ENCODE data around the gene HDGFL2.
"Not testable (repeated sequence)": the region's sequence is repeated elsewhere in the genome, so short reads cannot be mapped to it uniquely, and the experiment has no call there.

Gene HDGFL2

GRCh38 chr19:4531562-4532165 lies 59.6 kb downstream of the HDGFL2 start:
- DNase-seq (ENCODE audit: low spot score), result no peak

GRCh38 chr19:4533334-4533733 lies 61.2 kb downstream of the HDGFL2 start:
- no peak for DNase-seq (ENCODE audit: low spot score)

DNA sequence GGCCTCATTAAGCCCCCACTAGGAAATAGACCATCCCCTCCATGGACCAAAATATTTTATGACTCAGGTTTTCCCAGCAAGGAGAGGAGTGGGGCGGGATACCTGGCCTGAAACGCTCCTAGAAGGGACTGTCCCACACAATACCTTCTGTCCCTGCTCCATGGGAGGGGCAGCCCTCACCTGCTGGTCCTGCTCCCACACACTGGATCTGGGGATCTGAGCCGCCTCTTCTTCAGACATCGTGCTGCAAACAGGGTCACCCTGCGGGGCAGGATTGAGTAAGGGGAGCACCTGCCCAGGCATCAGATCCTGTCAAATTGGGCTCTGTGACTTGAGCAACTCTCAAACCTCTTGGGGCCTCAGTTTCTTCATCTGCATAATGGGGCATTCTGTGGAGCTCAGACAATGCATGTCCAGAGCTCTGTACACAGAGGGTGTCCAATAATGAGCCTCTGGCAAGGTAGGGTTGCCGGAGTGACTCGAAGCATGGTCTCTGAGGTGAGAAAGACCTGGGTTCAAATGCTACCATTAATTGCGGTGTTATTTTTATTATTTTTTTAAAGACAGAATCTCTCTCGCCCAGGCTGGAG lies 61.8 kb downstream of the HDGFL2 start:
- DNase-seq (ENCODE audit: low spot score), result no peak

- DNase-seq (ENCODE audit: low spot score), result peak; percentile 90
Measured at GRCh38 chr19:4534836-4535658, 63.0 kb downstream of the HDGFL2 start, which contains the start of gene PLIN5. TSS of gene PLIN5 (minus strand) at chr19:4535224. CDS start at chr19:4534074, 1,150 bp downstream.

- no peak for DNase-seq (ENCODE audit: low spot score)
Measured at GRCh38 chr19:4536798-4537197, 64.7 kb downstream of the HDGFL2 start.

GRCh38 chr19:4537953-4538600 lies 66.0 kb downstream of the HDGFL2 start:
- peak; percentile 41 for DNase-seq (ENCODE audit: low spot score)

DNA sequence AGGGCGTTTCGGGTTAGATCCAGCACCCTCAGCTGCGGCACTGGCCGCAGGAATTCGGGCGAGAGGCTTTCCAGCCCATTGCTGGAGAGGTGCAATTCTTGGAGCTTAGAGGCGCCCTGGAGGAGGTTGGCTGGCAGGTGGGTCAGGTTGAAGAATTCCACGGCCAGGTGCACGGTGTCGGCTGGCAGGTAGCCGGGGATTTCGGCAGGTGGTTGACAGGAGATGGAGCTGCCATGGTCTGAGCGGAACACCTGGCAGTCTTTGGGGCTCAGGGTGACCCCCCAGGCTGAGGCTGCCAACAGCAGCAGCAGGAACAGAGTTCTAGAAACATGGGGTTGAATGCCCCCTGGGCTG lies 66.5 kb downstream of the HDGFL2 start:
- no peak for DNase-seq (ENCODE audit: low spot score)

- no peak for DNase-seq (ENCODE audit: low spot score)
Measured at GRCh38 chr19:4539169-4539692, 67.1 kb downstream of the HDGFL2 start.

DNA sequence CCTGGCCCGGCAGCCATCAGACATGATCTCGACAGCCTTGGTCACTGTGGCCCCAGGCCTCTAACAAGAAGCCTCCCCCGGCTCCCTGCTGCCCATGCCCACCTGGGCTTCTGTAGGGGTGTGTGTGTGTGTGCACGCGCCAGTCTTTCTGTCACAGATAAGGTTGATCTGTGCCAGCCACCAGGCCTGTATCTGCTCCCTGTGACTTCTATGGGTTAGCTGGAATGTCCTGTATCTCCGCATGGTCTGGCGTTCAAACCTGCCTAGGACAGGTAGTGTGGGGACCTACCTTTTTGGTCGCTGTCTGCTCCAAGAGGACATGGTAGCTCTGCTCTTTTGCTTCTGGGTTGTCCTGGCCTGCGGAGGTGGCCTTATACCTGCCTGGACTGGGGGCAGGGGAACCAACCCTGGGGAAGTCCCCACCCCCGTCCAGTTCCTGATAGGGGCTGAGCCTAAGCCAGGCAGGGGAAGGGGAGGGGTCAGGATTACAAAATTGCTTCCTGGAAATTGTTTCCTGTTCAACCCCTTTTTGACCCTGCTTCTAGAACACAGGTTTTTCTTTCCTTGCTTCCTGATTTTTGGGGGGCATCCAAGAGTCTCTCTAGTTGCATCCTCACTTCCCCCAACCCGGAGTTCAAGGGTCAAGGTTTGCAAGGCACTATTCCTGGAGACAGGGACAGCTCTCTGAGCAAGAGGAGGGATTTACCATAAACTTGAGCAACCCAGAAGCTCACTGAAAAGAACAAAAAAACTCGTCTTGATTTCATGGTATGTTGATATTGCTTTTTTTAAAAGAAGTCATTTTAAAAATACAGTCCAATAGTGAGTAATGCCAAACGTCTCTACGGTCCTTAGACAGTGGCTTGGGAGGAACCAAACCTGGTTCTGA lies 67.8 kb downstream of the HDGFL2 start, which contains the start of gene LRG1:
Gene LRG1 (minus strand): TSS at position 344 of the 889 bp plus-strand sequence. CDS start 23 bp downstream, at position 321.
- no peak for DNase-seq (ENCODE audit: low spot score)

DNA sequence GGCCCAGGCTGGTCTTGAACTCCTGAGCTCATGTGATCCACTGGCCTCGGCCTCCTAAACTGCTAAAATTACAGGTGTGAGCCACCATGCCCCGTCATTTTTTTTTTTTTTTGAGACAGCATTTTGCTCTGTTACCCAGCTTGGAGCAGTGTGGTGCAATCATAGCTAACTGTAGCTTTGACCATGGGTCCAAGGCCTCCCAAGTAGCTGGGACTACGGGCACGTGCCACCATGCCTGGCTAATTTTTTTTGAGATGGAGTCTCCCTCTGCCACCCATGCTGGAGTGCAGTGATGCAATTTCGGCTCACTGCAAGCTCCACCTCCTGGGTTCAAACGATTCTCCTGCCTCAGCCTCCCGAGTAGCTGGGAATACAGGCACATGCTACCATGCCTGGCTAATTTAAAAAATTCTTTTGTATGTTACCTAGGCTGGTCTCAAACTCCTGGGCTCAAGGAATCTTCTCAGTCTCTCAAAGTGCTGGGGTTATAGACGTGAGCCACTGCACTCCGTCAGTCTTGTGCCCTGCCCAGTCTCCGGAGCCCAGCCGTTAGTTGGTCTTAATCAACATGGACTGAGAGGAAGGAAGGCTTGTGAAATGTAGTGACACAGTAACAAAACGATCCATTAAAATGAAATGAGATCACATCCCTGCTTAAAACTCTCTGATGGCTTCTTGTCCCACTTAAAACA lies 69.2 kb downstream of the HDGFL2 start:
- DNase-seq (ENCODE audit: low spot score), result no peak

DNA sequence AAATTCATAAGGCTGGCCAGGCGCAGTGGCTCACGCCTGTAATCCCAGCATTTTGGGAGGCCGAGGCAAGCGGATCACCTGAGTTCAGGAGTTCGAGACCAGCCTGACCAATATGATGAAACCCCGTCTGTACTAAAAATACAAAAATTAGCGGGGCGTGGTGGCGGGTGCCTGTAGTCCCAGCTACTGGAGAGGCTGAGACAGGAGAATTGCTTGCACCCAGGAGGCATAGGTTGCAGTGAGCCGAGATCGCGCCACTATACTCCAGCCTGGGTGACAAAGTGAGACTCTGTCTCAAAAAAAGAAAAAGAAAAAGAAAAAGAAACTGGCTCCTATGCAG lies 69.7 kb downstream of the HDGFL2 start:
- not testable (repeated sequence) for DNase-seq (ENCODE audit: low spot score)

DNA sequence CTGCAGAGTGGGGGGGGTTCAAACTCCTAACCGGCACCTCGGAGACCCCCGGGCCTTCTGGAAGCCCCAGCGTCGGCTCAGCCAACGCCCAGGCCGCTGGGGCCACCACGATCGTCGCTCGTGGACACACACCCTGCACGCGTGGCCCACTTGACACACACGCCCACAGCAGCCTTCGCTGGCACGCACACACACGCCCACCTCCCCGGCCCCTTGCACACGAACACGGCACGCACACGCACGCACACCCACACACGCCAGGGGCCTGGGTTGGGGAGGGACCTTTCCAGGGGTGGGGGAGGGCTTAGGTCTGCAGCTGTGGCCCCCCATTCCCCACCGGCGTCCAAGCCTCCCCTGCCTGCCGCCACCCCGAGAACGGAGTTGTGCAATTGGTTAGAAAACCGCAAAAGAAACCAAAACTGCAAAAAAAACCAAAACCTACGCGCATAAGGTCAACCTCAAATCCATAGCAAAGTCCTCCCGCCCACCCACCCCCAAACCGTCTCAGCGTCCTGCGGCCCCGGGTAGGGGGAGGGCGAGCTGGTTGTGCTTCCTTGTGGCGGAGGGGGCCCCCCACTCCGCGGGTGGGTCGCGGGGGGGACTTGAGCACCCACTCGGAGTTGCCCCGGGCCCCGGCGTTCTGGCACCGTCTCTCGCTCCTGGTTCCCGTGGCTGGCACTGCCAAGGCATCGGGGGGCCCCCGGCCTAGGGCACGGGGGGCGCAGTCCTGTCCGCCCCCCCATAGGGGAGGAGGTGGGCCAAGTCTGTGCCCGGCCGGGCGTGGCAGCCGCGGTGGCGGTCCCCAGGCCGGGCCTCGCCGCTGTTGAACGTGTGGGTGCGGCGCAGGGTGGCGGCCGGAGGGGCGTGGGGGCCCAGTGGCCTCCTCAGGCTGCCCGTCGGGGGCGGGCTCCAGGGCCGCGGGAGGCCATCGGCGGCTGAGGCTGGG lies 71.1 kb downstream of the HDGFL2 start:
- DNase-seq (ENCODE audit: low spot score), result no peak

- no peak for DNase-seq (ENCODE audit: low spot score)
Measured at GRCh38 chr19:4543842-4544647, 71.9 kb downstream of the HDGFL2 start.

GRCh38 chr19:4547303-4548237 lies 75.5 kb downstream of the HDGFL2 start:
- no peak for DNase-seq (ENCODE audit: low spot score)

- no peak for DNase-seq (ENCODE audit: low spot score)
Measured at GRCh38 chr19:4548238-4548584, 76.1 kb downstream of the HDGFL2 start.

- DNase-seq (ENCODE audit: low spot score), result no peak
Measured at GRCh38 chr19:4550018-4550417, 77.9 kb downstream of the HDGFL2 start.

- DNase-seq (ENCODE audit: low spot score), result no peak
Measured at GRCh38 chr19:4550479-4551050, 78.5 kb downstream of the HDGFL2 start.

Data from SK-N-DZ (cell line).